Mesendoderm (in vitro differentiated cells): ENCODE data around the gene KRT81.

Experiments
- DNase-seq: peaks from one replicate; pipeline ENCODE4 v3.0.0; 2013
- H2AK5ac ChIP-seq: 2 replicates; pipeline ENCODE4 v1.6.1; 2013; ENCODE audit warnings: low read length, inconsistent platforms
- H2BK120ac ChIP-seq: 2 replicates; pipeline ENCODE4 v1.6.1; 2013; ENCODE audit warnings: low read depth, mild to moderate bottlenecking, low read length, moderate library complexity, mixed read lengths
- H2BK15ac ChIP-seq: replicated peaks from 2 replicates; pipeline ENCODE4 v1.6.1; 2013; ENCODE audit warnings: low read depth, mild to moderate bottlenecking, moderate library complexity
- H2BK5ac ChIP-seq: 2 replicates; pipeline ENCODE4 v1.6.1; 2013; ENCODE audit warnings: low read length, inconsistent platforms
- H3K18ac ChIP-seq: 2 replicates; pipeline ENCODE4 v1.6.1; 2013; ENCODE audit warnings: mild to moderate bottlenecking, low read length, mixed read lengths
- H3K23ac ChIP-seq: one replicate; pipeline ENCODE4 v1.6.1; 2013; ENCODE audit warnings: low read length
- H3K27ac ChIP-seq: 2 replicates; pipeline ENCODE4 v1.5.1; 2013; ENCODE audit warnings: low read depth, mild to moderate bottlenecking, inconsistent platforms, low read length, moderate library complexity
- H3K27me3 ChIP-seq: 2 replicates; pipeline ENCODE4 v1.6.1; 2013; ENCODE audit warnings: low read length, control low read depth, mild to moderate bottlenecking, inconsistent platforms; ENCODE audit not compliant: insufficient read depth, poor library complexity
- H3K36me3 ChIP-seq: 2 replicates; pipeline ENCODE4 v1.6.1; 2013; ENCODE audit warnings: low read length, inconsistent platforms; ENCODE audit not compliant: control insufficient read depth, insufficient read depth
- H3K4ac ChIP-seq: one replicate; pipeline ENCODE4 v1.6.1; 2013; ENCODE audit warnings: low read depth, mild to moderate bottlenecking, low read length, moderate library complexity
- H3K4me1 ChIP-seq: 2 replicates; pipeline ENCODE4 v1.6.1; 2013; ENCODE audit warnings: low read depth, low read length, inconsistent platforms; ENCODE audit not compliant: control insufficient read depth
- H3K4me2 ChIP-seq: 2 replicates; pipeline ENCODE4 v1.6.1; 2013; ENCODE audit warnings: low read length
- H3K4me3 ChIP-seq: 2 replicates; pipeline ENCODE4 v1.5.1; 2013; ENCODE audit warnings: mild to moderate bottlenecking, low read length
- H3K56ac ChIP-seq: one replicate; pipeline ENCODE4 v1.6.1; 2013; ENCODE audit warnings: low read length
- H3K79me1 ChIP-seq: 2 replicates; pipeline ENCODE4 v1.6.1; 2013; ENCODE audit warnings: low read length, inconsistent platforms
- H3K79me2 ChIP-seq: 2 replicates; pipeline ENCODE4 v1.6.1; 2013; ENCODE audit warnings: mild to moderate bottlenecking, low read length; ENCODE audit not compliant: control insufficient read depth, insufficient read depth
- H3K9ac ChIP-seq: 2 replicates; pipeline ENCODE4 v1.6.1; 2013; ENCODE audit warnings: low read length, inconsistent platforms
- H4K5ac ChIP-seq: one replicate; pipeline ENCODE4 v1.6.1; 2013; ENCODE audit warnings: low read length
- H4K8ac ChIP-seq: one replicate; pipeline ENCODE4 v1.6.1; 2013; ENCODE audit warnings: low read depth, mild to moderate bottlenecking, control low read depth, low read length, moderate library complexity
- WGBS: extraction: QIAGEN DNeasy Blood & Tissue Kit; methylation state at CpG from one replicate; pipeline ENCODE4 v1.1.7; 2013; ENCODE audit warnings: low lambda C conversion rate, missing lambda C conversion rate; ENCODE audit not compliant: insufficient coverage; ENCODE audit errors: extremely low coverage; 5-methylcytosine and 5-hydroxymethylcytosine counted together

The KRT81 gene

DNA sequence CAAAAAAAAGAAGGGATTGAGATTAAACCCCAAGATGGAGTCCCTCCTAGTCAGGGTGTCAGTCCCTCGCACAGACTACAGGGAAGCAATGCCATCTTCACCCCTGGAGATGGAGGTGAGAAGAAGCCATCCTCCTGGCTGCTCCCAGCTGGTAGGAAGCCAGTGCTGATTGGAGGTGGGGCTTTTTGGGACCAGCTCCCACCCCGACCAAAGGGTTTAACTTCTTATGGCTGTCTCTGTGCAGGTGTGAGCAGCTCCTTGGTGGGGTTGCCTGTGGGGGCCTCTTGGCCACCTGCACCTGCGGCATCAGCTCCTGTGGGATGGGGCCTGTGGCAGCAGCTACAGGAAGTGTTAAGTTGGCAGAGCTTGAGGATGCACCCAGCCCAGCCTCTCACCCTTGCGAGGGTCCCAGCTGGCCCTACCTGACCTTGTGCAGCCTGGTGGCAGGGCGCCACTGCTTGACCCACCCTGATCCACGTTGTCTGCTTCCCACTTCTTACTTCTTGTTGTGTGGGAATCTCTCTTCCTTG, 20.7 kb downstream of the KRT81 start:
- H3K18ac ChIP-seq, result no peak overlapping the region
- no CpG with 5 or more reads among the region's 6 CpGs for WGBS
- H2BK15ac ChIP-seq, result no peak overlapping the region
- H3K79me2 ChIP-seq, result no peaks in the 10 kb centered on the region
- H3K79me1 ChIP-seq, result no peaks in the 10 kb centered on the region
- no peak overlapping the region for H3K27ac ChIP-seq
- DNase-seq, result no peak
- H3K4me3 ChIP-seq, result no peak overlapping the region
- no peak overlapping the region for H2BK5ac ChIP-seq
- H2BK120ac ChIP-seq, result no peak overlapping the region
- no peak overlapping the region for H3K9ac ChIP-seq
- H3K23ac ChIP-seq, result no peak overlapping the region
- no peak overlapping the region for H2AK5ac ChIP-seq
- no peak overlapping the region for H3K4ac ChIP-seq
- H3K56ac ChIP-seq, result no peak overlapping the region
- no peaks in the 10 kb centered on the region for H3K27me3 ChIP-seq
- H3K4me1 ChIP-seq, result no peaks in the 10 kb centered on the region
- H3K36me3 ChIP-seq, result no peaks in the 10 kb centered on the region
- H4K8ac ChIP-seq, result no peak overlapping the region
- no peak overlapping the region for H3K4me2 ChIP-seq
- no peak overlapping the region for H4K5ac ChIP-seq

DNA sequence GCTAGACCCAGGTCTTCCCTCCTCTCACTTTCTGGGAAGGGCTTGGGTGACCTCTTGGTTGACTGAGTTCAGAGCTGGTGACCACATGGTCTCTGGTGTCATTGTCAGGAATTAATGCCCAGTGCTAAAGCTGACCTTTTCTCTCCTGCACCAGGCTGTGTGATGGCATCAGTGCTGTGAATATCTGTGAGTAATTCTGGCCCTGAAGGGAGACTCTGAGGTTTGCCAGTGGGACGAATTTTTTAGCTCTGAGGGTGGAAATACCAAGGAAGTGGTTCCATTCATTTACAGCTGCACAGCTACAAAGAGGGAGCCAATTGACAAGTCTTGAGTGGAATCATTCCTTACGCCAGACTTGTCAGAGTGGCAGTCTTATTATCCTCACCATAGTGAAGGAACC, 23.1 kb downstream of the KRT81 start:
- no peak overlapping the region for H3K23ac ChIP-seq
- no peaks in the 10 kb centered on the region for H3K4me1 ChIP-seq
- H3K4ac ChIP-seq, result no peak overlapping the region
- no peak overlapping the region for H2BK15ac ChIP-seq
- H3K79me1 ChIP-seq, result no peaks in the 10 kb centered on the region
- no peak overlapping the region for H3K18ac ChIP-seq
- H3K27me3 ChIP-seq, result no peaks in the 10 kb centered on the region
- DNase-seq, result no peak
- no peak overlapping the region for H3K9ac ChIP-seq
- H3K79me2 ChIP-seq, result no peaks in the 10 kb centered on the region
- H2AK5ac ChIP-seq, result no peak overlapping the region
- H4K5ac ChIP-seq, result no peak overlapping the region
- no peak overlapping the region for H3K4me2 ChIP-seq
- no peak overlapping the region for H3K4me3 ChIP-seq
- H2BK120ac ChIP-seq, result no peak overlapping the region
- no peak overlapping the region for H4K8ac ChIP-seq
- no peaks in the 10 kb centered on the region for H3K36me3 ChIP-seq
- WGBS, result no CpG with 5 or more reads among the region's 2 CpGs
- H3K27ac ChIP-seq, result no peak overlapping the region
- no peak overlapping the region for H3K56ac ChIP-seq
- no peak overlapping the region for H2BK5ac ChIP-seq

DNA sequence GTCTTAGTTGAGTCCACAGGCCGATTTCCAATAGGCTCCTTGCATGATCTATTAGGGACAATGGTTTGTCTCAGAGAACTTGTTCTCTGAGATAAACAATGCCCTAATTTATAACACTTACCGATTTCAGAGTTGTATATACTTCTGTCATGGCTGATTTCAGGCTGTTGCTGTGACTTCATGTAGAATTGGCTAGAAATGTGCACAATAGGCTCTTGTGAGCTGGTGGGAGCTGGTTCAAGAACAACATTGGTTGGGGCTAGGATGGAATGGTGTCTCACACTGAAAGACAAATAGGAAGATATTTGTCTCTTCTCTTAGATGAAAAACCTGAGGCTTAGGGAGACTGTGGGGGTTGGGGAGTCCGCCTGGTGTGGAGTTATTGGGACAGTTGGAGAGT, 23.6 kb downstream of the KRT81 start:
- H3K4me3 ChIP-seq, result no peak overlapping the region
- H3K79me2 ChIP-seq, result no peaks in the 10 kb centered on the region
- H3K23ac ChIP-seq, result no peak overlapping the region
- no peak overlapping the region for H3K56ac ChIP-seq
- H2BK5ac ChIP-seq, result no peak overlapping the region
- WGBS, result no CpG with 5 or more reads among the region's 3 CpGs
- H2AK5ac ChIP-seq, result no peak overlapping the region
- H3K4me1 ChIP-seq, result no peaks in the 10 kb centered on the region
- no peak overlapping the region for H4K8ac ChIP-seq
- H3K4ac ChIP-seq, result no peak overlapping the region
- no peaks in the 10 kb centered on the region for H3K36me3 ChIP-seq
- H2BK15ac ChIP-seq, result no peak overlapping the region
- no peak overlapping the region for H3K4me2 ChIP-seq
- H4K5ac ChIP-seq, result no peak overlapping the region
- DNase-seq, result no peak
- H3K27me3 ChIP-seq, result no peaks in the 10 kb centered on the region
- H3K18ac ChIP-seq, result no peak overlapping the region
- H3K27ac ChIP-seq, result no peak overlapping the region
- no peak overlapping the region for H3K9ac ChIP-seq
- no peak overlapping the region for H2BK120ac ChIP-seq
- H3K79me1 ChIP-seq, result no peaks in the 10 kb centered on the region

DNA sequence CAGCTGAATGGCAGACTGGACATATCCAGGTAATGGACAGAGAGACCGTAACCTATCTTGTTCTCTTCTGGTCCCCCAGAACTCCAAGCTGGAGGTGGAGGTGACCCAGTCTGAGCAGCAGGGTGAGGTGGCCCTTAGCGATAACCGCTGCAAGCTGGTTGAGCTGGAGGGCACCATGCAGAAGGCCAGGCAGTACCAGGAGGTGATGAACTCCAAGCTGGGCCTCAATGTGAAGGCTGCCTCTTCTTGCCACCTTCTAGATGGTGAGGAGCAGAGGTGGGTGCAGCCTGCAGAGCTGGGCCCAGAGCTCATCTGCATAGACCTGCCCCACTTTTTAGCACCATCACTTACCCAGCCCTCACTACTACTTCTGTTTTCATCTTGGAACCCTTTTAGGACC, 24.1 kb downstream of the KRT81 start:
- no peaks in the 10 kb centered on the region for H3K4me1 ChIP-seq
- no peak overlapping the region for H3K27ac ChIP-seq
- no peak for DNase-seq
- H2AK5ac ChIP-seq, result no peak overlapping the region
- H2BK120ac ChIP-seq, result no peak overlapping the region
- H3K79me2 ChIP-seq, result no peaks in the 10 kb centered on the region
- H4K8ac ChIP-seq, result no peak overlapping the region
- no peak overlapping the region for H3K23ac ChIP-seq
- no peak overlapping the region for H3K4ac ChIP-seq
- no peaks in the 10 kb centered on the region for H3K27me3 ChIP-seq
- no peak overlapping the region for H3K18ac ChIP-seq
- no peak overlapping the region for H2BK15ac ChIP-seq
- H3K4me2 ChIP-seq, result no peak overlapping the region
- H4K5ac ChIP-seq, result no peak overlapping the region
- no peak overlapping the region for H2BK5ac ChIP-seq
- no CpG with 5 or more reads among the region's 3 CpGs for WGBS
- H3K4me3 ChIP-seq, result no peak overlapping the region
- H3K79me1 ChIP-seq, result no peaks in the 10 kb centered on the region
- H3K36me3 ChIP-seq, result no peaks in the 10 kb centered on the region
- H3K9ac ChIP-seq, result no peak overlapping the region
- no peak overlapping the region for H3K56ac ChIP-seq

DNA sequence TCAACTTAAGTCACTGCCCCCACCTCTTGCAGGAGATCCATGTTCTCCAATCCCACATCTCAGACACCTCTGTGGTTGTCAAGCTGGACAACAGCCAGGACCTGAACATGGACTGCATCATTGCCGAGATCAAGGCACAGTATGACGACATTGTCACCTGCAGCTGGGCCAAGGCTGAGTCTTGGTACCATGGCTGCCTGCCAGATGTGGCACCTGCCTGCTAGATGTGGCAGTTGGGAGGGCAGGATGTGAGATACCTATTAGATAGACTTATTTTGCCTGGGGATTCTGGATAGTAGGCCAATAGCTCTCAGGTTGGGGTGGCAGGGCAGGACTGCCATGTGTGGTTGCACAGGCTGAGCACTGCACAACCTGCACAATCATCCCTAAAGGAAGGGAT, 24.8 kb downstream of the KRT81 start:
- no peaks in the 10 kb centered on the region for H3K27me3 ChIP-seq
- no peak overlapping the region for H3K18ac ChIP-seq
- no peak overlapping the region for H3K4ac ChIP-seq
- no peak overlapping the region for H3K4me2 ChIP-seq
- H3K79me2 ChIP-seq, result no peaks in the 10 kb centered on the region
- no peak overlapping the region for H2BK15ac ChIP-seq
- H3K79me1 ChIP-seq, result no peaks in the 10 kb centered on the region
- no peaks in the 10 kb centered on the region for H3K4me1 ChIP-seq
- no peak overlapping the region for H3K9ac ChIP-seq
- no peak overlapping the region for H2BK5ac ChIP-seq
- H4K5ac ChIP-seq, result no peak overlapping the region
- no peak overlapping the region for H3K4me3 ChIP-seq
- H3K36me3 ChIP-seq, result no peaks in the 10 kb centered on the region
- H2BK120ac ChIP-seq, result no peak overlapping the region
- H3K56ac ChIP-seq, result no peak overlapping the region
- no peak overlapping the region for H3K27ac ChIP-seq
- no peak overlapping the region for H4K8ac ChIP-seq
- no peak for DNase-seq
- no peak overlapping the region for H3K23ac ChIP-seq
- H2AK5ac ChIP-seq, result no peak overlapping the region
- WGBS, result no CpG with 5 or more reads among the region's 2 CpGs

DNA sequence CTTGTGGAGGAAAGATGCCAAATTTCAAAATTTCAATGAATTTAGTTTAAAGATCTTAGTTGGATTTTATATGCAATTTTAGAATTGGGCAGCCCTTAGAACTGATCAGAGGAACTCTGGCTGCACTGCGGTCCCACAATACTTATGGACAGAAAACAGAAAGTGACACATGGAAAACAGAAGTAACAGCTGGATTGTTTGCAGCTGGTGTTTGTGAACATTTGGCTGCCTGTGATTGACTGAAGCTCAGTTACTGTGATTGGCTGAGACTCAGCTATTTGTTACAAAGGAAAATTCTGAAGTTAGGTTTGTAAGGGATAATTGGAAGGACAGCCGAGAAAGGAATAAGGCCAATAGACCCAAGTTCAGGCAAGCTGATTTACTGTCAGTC, 26.9 kb downstream of the KRT81 start:
- H3K4me3 ChIP-seq, result no peak overlapping the region
- no peak overlapping the region for H3K18ac ChIP-seq
- DNase-seq, result no peak
- no CpG with 5 or more reads among the region's 2 CpGs for WGBS
- H3K79me1 ChIP-seq, result no peaks in the 10 kb centered on the region
- H2BK120ac ChIP-seq, result no peak overlapping the region
- no peak overlapping the region for H3K56ac ChIP-seq
- H3K27ac ChIP-seq, result no peak overlapping the region
- H3K4me2 ChIP-seq, result no peak overlapping the region
- no peak overlapping the region for H2BK15ac ChIP-seq
- H2BK5ac ChIP-seq, result no peak overlapping the region
- no peak overlapping the region for H3K9ac ChIP-seq
- H3K79me2 ChIP-seq, result no peaks in the 10 kb centered on the region
- H3K4me1 ChIP-seq, result no peaks in the 10 kb centered on the region
- no peaks in the 10 kb centered on the region for H3K36me3 ChIP-seq
- no peaks in the 10 kb centered on the region for H3K27me3 ChIP-seq
- H3K23ac ChIP-seq, result no peak overlapping the region
- H2AK5ac ChIP-seq, result no peak overlapping the region
- no peak overlapping the region for H4K8ac ChIP-seq
- H4K5ac ChIP-seq, result no peak overlapping the region
- no peak overlapping the region for H3K4ac ChIP-seq
